OCI-LY1 (cell line): Measurements from ENCODE around the gene TAS1R1.

Experiments
- H2AFZ ChIP-seq: fragments of 200-600 bp; sonication (generic), shearing (Covaris generic); 2 replicates; pipeline ENCODE4 v1.6.0; 2014; ENCODE audit warnings: antibody characterized with exemption, mild to moderate bottlenecking, low read length
- H3F3A ChIP-seq: fragments of 200-600 bp; sonication (generic), shearing (Covaris generic); 2 replicates; pipeline ENCODE4 v1.6.0; 2014; ENCODE audit warnings: mild to moderate bottlenecking, antibody characterized with exemption, low read length, moderate library complexity; ENCODE audit not compliant: insufficient read depth
- H3K27ac ChIP-seq: fragments of 200-600 bp; sonication (generic); 2 replicates; pipeline ENCODE4 v1.5.1; 2014; ENCODE audit warnings: low read length, mixed run types, mild to moderate bottlenecking, low read depth; ENCODE audit not compliant: poor library complexity, severe bottlenecking
- H3K27me3 ChIP-seq: fragments of 200-600 bp; sonication (generic); 2 replicates; pipeline ENCODE4 v1.6.0; 2014; ENCODE audit warnings: antibody characterized with exemption, mild to moderate bottlenecking, low read length, moderate library complexity; ENCODE audit not compliant: insufficient read depth
- H3K36me3 ChIP-seq: fragments of 200-600 bp; sonication (generic); 2 replicates; pipeline ENCODE4 v1.6.1; 2014; ENCODE audit warnings: mild to moderate bottlenecking, antibody characterized with exemption, low read length, moderate library complexity, mixed read lengths; ENCODE audit not compliant: insufficient read depth
- H3K4me1 ChIP-seq: fragments of 200-600 bp; sonication (generic); 2 replicates; pipeline ENCODE4 v1.5.1; 2014; ENCODE audit warnings: mild to moderate bottlenecking, low read length, moderate library complexity; ENCODE audit not compliant: insufficient read depth, severe bottlenecking
- H3K4me2 ChIP-seq: fragments of 200-600 bp; sonication (generic), shearing (Covaris generic); 2 replicates; pipeline ENCODE4 v1.6.1; 2014; ENCODE audit warnings: low read length
- H3K4me3 ChIP-seq: fragments of 200-600 bp; sonication (generic); 2 replicates; pipeline ENCODE4 v1.5.1; 2014; ENCODE audit warnings: low read length, low read depth, mild to moderate bottlenecking, mixed read lengths; ENCODE audit not compliant: poor library complexity, severe bottlenecking
- H3K79me2 ChIP-seq: fragments of 200-600 bp; shearing (Covaris generic); 2 replicates; pipeline ENCODE4 v1.6.1; 2016; ENCODE audit warnings: mixed run types, low read length, mixed read lengths; ENCODE audit not compliant: insufficient read depth
- H3K9ac ChIP-seq: fragments of 200-600 bp; sonication (generic), shearing (Covaris generic); 2 replicates; pipeline ENCODE4 v1.6.1; 2014; ENCODE audit warnings: mild to moderate bottlenecking, low read length, mixed read lengths
- H3K9me2 ChIP-seq: fragments of 200-600 bp; sonication (generic), shearing (Covaris generic); 2 replicates; pipeline ENCODE4 v1.6.1; 2014; ENCODE audit warnings: low read depth, mild to moderate bottlenecking, low read length, mixed read lengths
- H3K9me3 ChIP-seq: fragments of 200-600 bp; shearing (Covaris generic); 2 replicates; pipeline ENCODE4 v1.6.1; 2014; ENCODE audit warnings: low read length, mixed read lengths
- H4K20me1 ChIP-seq: fragments of 200-600 bp; sonication (generic), shearing (Covaris generic); 2 replicates; pipeline ENCODE4 v1.6.0; 2016; ENCODE audit warnings: mild to moderate bottlenecking, low read length; ENCODE audit not compliant: insufficient read depth
- EZH2 ChIP-seq: fragments of 200-600 bp; sonication (generic), shearing (Covaris generic); IDR thresholded peaks from 2 replicates; pipeline ENCODE4 v1.8.0; 2017; ENCODE audit warnings: borderline replicate concordance, mixed run types, mild to moderate bottlenecking, antibody characterized with exemption, low read length, moderate library complexity, mixed read lengths
- TF ChIP-seq, protein P1 (sequence below): fragments of 200-600 bp; sonication (generic), shearing (Covaris generic); IDR thresholded peaks from 2 replicates; pipeline ENCODE4 v1.5.1; 2017; ENCODE audit warnings: mild to moderate bottlenecking, antibody characterized with exemption, low read length, moderate library complexity, mixed read lengths

The TAS1R1 gene

DNA sequence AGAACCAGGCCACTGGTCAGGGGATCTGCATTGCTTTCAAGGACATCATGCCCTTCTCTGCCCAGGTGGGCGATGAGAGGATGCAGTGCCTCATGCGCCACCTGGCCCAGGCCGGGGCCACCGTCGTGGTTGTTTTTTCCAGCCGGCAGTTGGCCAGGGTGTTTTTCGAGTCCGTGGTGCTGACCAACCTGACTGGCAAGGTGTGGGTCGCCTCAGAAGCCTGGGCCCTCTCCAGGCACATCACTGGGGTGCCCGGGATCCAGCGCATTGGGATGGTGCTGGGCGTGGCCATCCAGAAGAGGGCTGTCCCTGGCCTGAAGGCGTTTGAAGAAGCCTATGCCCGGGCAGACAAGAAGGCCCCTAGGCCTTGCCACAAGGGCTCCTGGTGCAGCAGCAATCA, 19.7 kb downstream of the TAS1R1 start:
- TF ChIP-seq, protein P1, sequence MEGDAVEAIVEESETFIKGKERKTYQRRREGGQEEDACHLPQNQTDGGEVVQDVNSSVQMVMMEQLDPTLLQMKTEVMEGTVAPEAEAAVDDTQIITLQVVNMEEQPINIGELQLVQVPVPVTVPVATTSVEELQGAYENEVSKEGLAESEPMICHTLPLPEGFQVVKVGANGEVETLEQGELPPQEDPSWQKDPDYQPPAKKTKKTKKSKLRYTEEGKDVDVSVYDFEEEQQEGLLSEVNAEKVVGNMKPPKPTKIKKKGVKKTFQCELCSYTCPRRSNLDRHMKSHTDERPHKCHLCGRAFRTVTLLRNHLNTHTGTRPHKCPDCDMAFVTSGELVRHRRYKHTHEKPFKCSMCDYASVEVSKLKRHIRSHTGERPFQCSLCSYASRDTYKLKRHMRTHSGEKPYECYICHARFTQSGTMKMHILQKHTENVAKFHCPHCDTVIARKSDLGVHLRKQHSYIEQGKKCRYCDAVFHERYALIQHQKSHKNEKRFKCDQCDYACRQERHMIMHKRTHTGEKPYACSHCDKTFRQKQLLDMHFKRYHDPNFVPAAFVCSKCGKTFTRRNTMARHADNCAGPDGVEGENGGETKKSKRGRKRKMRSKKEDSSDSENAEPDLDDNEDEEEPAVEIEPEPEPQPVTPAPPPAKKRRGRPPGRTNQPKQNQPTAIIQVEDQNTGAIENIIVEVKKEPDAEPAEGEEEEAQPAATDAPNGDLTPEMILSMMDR, result no peak
- no peak for TF ChIP-seq EZH2
- Histone ChIP-seq H2AFZ (no peak overlapping the region), H3K27me3 (no peaks in the 10 kb centered on the region)

GRCh38 chr1:6577831-6578525, 22.9 kb downstream of the TAS1R1 start:
- Histone ChIP-seq H3K9ac (peak overlapping the region; percentile 77; the same call in 1 of the 2 replicates), H4K20me1 (no peaks in the 10 kb centered on the region), H3K36me3 (peaks cover 13% of the 10 kb centered on the region; the same call in 1 of the 2 replicates), H3K79me2 (no peaks in the 10 kb centered on the region), H3K4me2 (no peak overlapping the region; the same call in 1 of the 2 replicates), H3K27ac (peak overlapping the region; percentile 61), H3K27me3 (no peaks in the 10 kb centered on the region), H3K9me3 (no peaks in the 10 kb centered on the region), H2AFZ (no peak overlapping the region), H3K4me1 (peaks cover 62% of the 10 kb centered on the region), H3K9me2 (no peaks in the 10 kb centered on the region), H3F3A (no peaks in the 10 kb centered on the region), H3K4me3 (no peak overlapping the region)
- TF ChIP-seq, protein P1, result no peak
- no peak for TF ChIP-seq EZH2

More for the DNA sequence above, 19.7 kb downstream of the TAS1R1 start:
- H3K4me2 ChIP-seq, result no peak overlapping the region
- H3K27ac ChIP-seq, result no peak overlapping the region
- no peak overlapping the region for H3K4me3 ChIP-seq
- no peaks in the 10 kb centered on the region for H3F3A ChIP-seq
- H3K9me2 ChIP-seq, result no peaks in the 10 kb centered on the region
- H4K20me1 ChIP-seq, result no peaks in the 10 kb centered on the region
- no peak overlapping the region for H3K9ac ChIP-seq
- peaks cover 10% of the 10 kb centered on the region for H3K9me3 ChIP-seq
- H3K36me3 ChIP-seq, result peaks cover 11% of the 10 kb centered on the region
- no peaks in the 10 kb centered on the region for H3K79me2 ChIP-seq
- peaks cover 47% of the 10 kb centered on the region for H3K4me1 ChIP-seq

GRCh38 chr1:6578624-6579373, 23.7 kb downstream of the TAS1R1 start:
- Histone ChIP-seq H4K20me1 (no peaks in the 10 kb centered on the region), H3K4me3 (peak overlapping the region; percentile 76), H3K4me2 (peak overlapping the region; percentile 69), H3K27me3 (no peaks in the 10 kb centered on the region), H3K79me2 (no peaks in the 10 kb centered on the region), H3F3A (no peaks in the 10 kb centered on the region), H3K9ac (peak overlapping the region; percentile 77), H3K27ac (peak overlapping the region; percentile 61), H3K9me2 (no peaks in the 10 kb centered on the region), H2AFZ (no peak overlapping the region), H3K36me3 (peaks cover 13% of the 10 kb centered on the region; the same call in 1 of the 2 replicates), H3K4me1 (peaks cover 64% of the 10 kb centered on the region), H3K9me3 (no peaks in the 10 kb centered on the region)
- TF ChIP-seq, protein P1, result no peak
- TF ChIP-seq EZH2, result no peak
